Gastroesophageal sphincter (tissue), 3 donors: Measurements from ENCODE around the gene LIPC.

Experiments
- POLR2AphosphoS5 ChIP-seq: sonication (generic); formaldehyde crosslinking; IDR thresholded peaks from one replicate; pipeline ENCODE4 v1.6.1; 2017; ENCODE audit warnings: antibody characterized with exemption
- TF ChIP-seq, protein P1 (sequence below), 4 experiments: fragments of 200-600 bp in 2 of 4; fragments of 450-650 bp in 2 of 4; sonication (generic) in 1 of 4; IDR thresholded peaks; one replicate each; pipeline ENCODE4 v1.5.1; 2017 to 2019; ENCODE audit warnings: antibody characterized with exemption in 4 of 4, mild to moderate bottlenecking in 2 of 4, moderate library complexity in 2 of 4

DNA sequence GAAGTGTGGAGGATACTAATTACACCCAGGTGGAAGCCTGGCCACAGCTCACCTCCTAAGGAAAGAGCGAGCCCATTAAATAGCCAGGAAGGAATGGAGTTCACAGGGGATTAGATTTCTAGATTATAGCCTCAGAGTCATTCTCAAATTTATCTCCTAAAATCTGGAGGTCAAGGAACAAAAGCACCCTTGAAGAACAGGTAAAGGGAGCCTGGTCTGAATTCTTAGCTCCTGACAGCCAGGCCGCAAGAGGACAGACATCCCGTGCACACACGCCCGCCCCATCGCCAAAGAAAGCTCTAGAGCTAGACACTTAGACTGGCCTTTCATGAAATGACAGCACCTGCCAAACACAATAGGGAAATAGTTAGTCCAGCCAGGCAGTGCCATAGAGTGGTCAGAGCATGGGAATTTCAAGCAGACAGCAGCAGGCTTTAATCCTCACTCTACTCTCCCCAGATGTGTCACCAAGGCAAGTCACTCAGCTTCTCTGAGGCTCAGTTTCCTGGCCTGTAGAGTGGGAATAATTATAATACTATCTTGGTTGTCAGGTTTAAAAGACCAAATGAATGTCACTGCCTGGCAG is 59.2 kb downstream of the LIPC start:
- TF ChIP-seq, protein P1, sequence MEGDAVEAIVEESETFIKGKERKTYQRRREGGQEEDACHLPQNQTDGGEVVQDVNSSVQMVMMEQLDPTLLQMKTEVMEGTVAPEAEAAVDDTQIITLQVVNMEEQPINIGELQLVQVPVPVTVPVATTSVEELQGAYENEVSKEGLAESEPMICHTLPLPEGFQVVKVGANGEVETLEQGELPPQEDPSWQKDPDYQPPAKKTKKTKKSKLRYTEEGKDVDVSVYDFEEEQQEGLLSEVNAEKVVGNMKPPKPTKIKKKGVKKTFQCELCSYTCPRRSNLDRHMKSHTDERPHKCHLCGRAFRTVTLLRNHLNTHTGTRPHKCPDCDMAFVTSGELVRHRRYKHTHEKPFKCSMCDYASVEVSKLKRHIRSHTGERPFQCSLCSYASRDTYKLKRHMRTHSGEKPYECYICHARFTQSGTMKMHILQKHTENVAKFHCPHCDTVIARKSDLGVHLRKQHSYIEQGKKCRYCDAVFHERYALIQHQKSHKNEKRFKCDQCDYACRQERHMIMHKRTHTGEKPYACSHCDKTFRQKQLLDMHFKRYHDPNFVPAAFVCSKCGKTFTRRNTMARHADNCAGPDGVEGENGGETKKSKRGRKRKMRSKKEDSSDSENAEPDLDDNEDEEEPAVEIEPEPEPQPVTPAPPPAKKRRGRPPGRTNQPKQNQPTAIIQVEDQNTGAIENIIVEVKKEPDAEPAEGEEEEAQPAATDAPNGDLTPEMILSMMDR (IDR thresholded peaks at IDR 0.05): no peak
- no peak for TF ChIP-seq POLR2AphosphoS5
